B cell (primary cell): ENCODE measurements around the gene ITPKC. TPM values are rescaled to one million over a fixed set of nuclear protein-coding genes. Genes with fewer than 3 reads are reported as not detected.
A peak's percentile ranks its signal among the peaks of the same experiment; 100 is the strongest.

Source experiments
- ATAC-seq: fragments of 200-7000 bp; cut with Tn5 transposase; one replicate; pipeline ENCODE4 v1.10.0; 2021; ENCODE audit warnings: low read depth, mild to moderate bottlenecking, moderate number of reproducible peaks, moderate library complexity
- CTCF ChIA-PET: fragments of 350-600 bp; sonication (Branson Sonifier 250); formaldehyde crosslinking; loops from one replicate; lab custom pipeline; 2021; ENCODE audit warnings: antibody characterized with exemption, inconsistent platforms; lab: Charles Lee
- POLR2A ChIA-PET: fragments of 350-600 bp; sonication (Branson Sonifier 250); formaldehyde crosslinking; loops from one replicate; lab custom pipeline; 2021; ENCODE audit warnings: antibody characterized with exemption; lab: Charles Lee
- DNase-seq: peaks from one replicate; pipeline ENCODE4 v3.0.0; 2013
- H2AFZ ChIP-seq: 2 replicates; pipeline ENCODE4 v1.6.1; 2012; ENCODE audit warnings: mild to moderate bottlenecking, low read depth, low read length; ENCODE audit not compliant: insufficient read depth, poor library complexity, severe bottlenecking
- H3K27ac ChIP-seq, 2 donors: 1 replicate in 1 of 2; 2 replicates in 1 of 2; pipeline ENCODE4 v1.5.1; 2012 to 2013; ENCODE audit warnings: low read length in 2 of 2, mild to moderate bottlenecking in 2 of 2, moderate library complexity in 1 of 2
- H3K27me3 ChIP-seq, 4 experiments: fragments of 200-600 bp in 1 of 4; sonication (generic) in 1 of 4; replicated peaks in 1 of 4; 1 replicate in 2 of 4; 2 replicates in 2 of 4; pipeline versions ENCODE4 v1.6.1 to v1.7.0; 2013 to 2016; ENCODE audit warnings: low read length in 3 of 4, mild to moderate bottlenecking in 2 of 4, mixed read lengths in 1 of 4, moderate library complexity in 1 of 4; ENCODE audit not compliant: insufficient read depth in 4 of 4, control insufficient read depth in 3 of 4; ENCODE audit errors: control extremely low read depth in 1 of 4
- H3K36me3 ChIP-seq, 2 experiments: replicated peaks in 1 of 2; 1 replicate in 1 of 2; 2 replicates in 1 of 2; pipeline versions ENCODE4 v1.6.1 to v1.7.1; 2013; ENCODE audit warnings: low read length in 1 of 2; ENCODE audit not compliant: insufficient read depth in 2 of 2, control insufficient read depth in 1 of 2; ENCODE audit errors: control extremely low read depth in 1 of 2, extremely low read depth in 1 of 2
- H3K4me1 ChIP-seq, 2 donors: fragments of 200-600 bp in 1 of 2; sonication (generic) in 1 of 2; 1 replicate in 1 of 2; 2 replicates in 1 of 2; pipeline versions ENCODE4 v1.5.1 to v1.6.1; 2013 to 2017; ENCODE audit warnings: low read length in 2 of 2; ENCODE audit not compliant: control insufficient read depth in 2 of 2, insufficient read depth in 2 of 2
- H3K4me2 ChIP-seq: replicated peaks from 2 replicates; pipeline ENCODE3; 2012; ENCODE audit warnings: mild to moderate bottlenecking, low read depth, low read length; ENCODE audit not compliant: poor library complexity, severe bottlenecking
- H3K4me3 ChIP-seq, 5 experiments: fragments of 200-600 bp in 1 of 5; sonication (generic) in 1 of 5; 1 replicate in 3 of 5; 2 replicates in 2 of 5; pipeline versions ENCODE4 v1.5.1 to v1.7.0; 2011 to 2016; ENCODE audit warnings: low read length in 4 of 5, mild to moderate bottlenecking in 4 of 5, low read depth in 2 of 5, control low read depth in 1 of 5, moderate library complexity in 1 of 5; ENCODE audit not compliant: insufficient read depth in 1 of 5; ENCODE audit errors: control extremely low read depth in 1 of 5, extremely low read depth in 1 of 5
- H3K79me2 ChIP-seq: fragments of 200-600 bp; sonication (generic); one replicate; pipeline ENCODE4 v1.6.0; 2016; ENCODE audit warnings: low read length; ENCODE audit not compliant: control insufficient read depth, insufficient read depth
- H3K9ac ChIP-seq: fragments of 200-600 bp; sonication (generic); 2 replicates; pipeline ENCODE4 v1.6.1; 2017; ENCODE audit warnings: mild to moderate bottlenecking, low read length, moderate library complexity
- H3K9me3 ChIP-seq, 3 donors: one replicate each; pipeline versions ENCODE4 v1.6.1 to v1.7.1; 2013; ENCODE audit warnings: low read length in 2 of 3; ENCODE audit not compliant: control insufficient read depth in 2 of 3, insufficient read depth in 1 of 3; ENCODE audit errors: control extremely low read depth in 1 of 3
- H4K20me1 ChIP-seq: 2 replicates; pipeline ENCODE4 v1.6.0; 2012; ENCODE audit warnings: mild to moderate bottlenecking, low read length; ENCODE audit not compliant: insufficient read depth, control insufficient read depth, poor library complexity, severe bottlenecking
- H3K27ac Mint-ChIP-seq: one replicate; pipeline ENCODE4 v1.8.0; 2021; ENCODE audit warnings: mixed read lengths
- H3K27me3 Mint-ChIP-seq: one replicate; pipeline ENCODE4 v1.8.0; 2021; ENCODE audit warnings: mixed read lengths
- H3K4me1 Mint-ChIP-seq: one replicate; pipeline ENCODE4 v1.8.0; 2021; ENCODE audit warnings: mixed read lengths
- H3K4me3 Mint-ChIP-seq: one replicate; pipeline ENCODE4 v1.8.0; 2021; ENCODE audit warnings: mixed read lengths
- H3K9me3 Mint-ChIP-seq: one replicate; pipeline ENCODE4 v1.8.0; 2022; ENCODE audit warnings: mixed read lengths; ENCODE audit not compliant: insufficient read depth
- EZH2 ChIP-seq: IDR thresholded peaks from 2 replicates; pipeline ENCODE4 v1.6.1; 2012; ENCODE audit warnings: borderline replicate concordance, low read depth, mild to moderate bottlenecking, moderate library complexity, low read length; ENCODE audit not compliant: insufficient read depth, poor library complexity, severe bottlenecking
- WGBS: methylation state at CpG from one replicate; pipeline ENCODE4 v1.1.5; 2013; ENCODE audit warnings: missing lambda C conversion rate; ENCODE audit not compliant: insufficient coverage; 5-methylcytosine and 5-hydroxymethylcytosine counted together
- intact Hi-C: fragments of 100-400 bp; cut with micrococcal nuclease; formaldehyde crosslinking; loops from one replicate; pipeline ENCODE4 v1.10.0; 2022
- polyA plus RNA-seq: library from polyadenylated mRNA; depleted of rRNA; stranded (reverse); fragments of >200 nt; gene quantifications from 2 replicates; pipeline ENCODE4 v1.2.3, GENCODE V29; 2012
- total RNA-seq, 2 donors: library from RNA; stranded (reverse); fragments of 120-200 nt in 1 of 2; gene quantifications; 1 replicate in 1 of 2; 2 replicates in 1 of 2; pipeline versions ENCODE4 v1.2.3 to v1.2.4, GENCODE V29; 2013 to 2022
- TF ChIP-seq, protein P1 (sequence below): fragments of 200-600 bp; IDR thresholded peaks from one replicate; pipeline ENCODE4 v1.8.0; 2022; ENCODE audit warnings: antibody characterized with exemption, mild to moderate bottlenecking

ITPKC gene
- total and polyA plus RNA-seq, 2 donors (not counting 1 experiment from before 2014, with no cell fraction given) = 8.7 to 16.0 TPM

DNA sequence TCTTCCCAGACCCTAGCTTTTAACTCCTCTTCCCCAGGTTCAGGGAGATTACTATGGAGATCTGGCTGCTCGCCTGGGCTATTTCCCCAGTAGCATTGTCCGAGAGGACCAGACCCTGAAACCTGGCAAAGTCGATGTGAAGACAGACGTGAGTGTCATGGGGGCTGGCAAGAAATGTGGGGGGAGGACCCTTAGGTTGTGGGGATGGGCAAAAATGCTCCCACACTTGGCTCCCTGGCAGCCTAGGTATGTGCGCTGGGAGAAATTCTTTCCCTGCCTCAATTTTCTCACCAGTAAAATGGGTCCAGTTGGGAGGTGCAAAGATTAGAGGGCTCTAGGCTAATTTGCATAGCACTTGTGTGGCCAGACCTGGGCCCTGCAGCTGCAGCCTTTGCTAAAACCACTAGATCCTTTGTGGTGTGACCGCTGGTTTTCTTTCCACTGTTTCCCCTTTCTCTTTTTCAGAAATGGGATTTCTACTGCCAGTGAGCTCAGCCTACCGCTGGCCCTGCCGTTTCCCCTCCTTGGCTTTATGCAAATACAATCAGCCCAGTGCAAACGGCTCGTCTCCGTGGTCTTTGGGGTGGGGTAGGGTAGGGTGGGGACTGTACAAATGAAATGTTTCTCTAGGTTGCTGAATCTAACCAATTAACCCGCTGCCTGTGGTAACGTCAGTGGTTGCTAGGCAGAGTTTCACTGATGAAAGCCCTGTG is 60.2 kb downstream of the ITPKC start:
- H3K4me3 Mint-ChIP-seq = peak overlapping the region; percentile 99
- H3K27me3 ChIP-seq = no peaks in the 10 kb centered on the region
- ATAC-seq = peak; percentile 61
- WGBS = 4% methylated on average over 13 of the region's 13 CpGs
- intact Hi-C loops = loop anchor here (1.0 to 5.0 kb wide), 6 partner anchors 23 to 1365 kb away; partner anchors contain the start of genes ACTMAP, COQ8B, PLEKHG2 and SERTAD3
- peaks cover 38% of the 10 kb centered on the region for H3K79me2 ChIP-seq
- peak overlapping the region; percentile 97 to 99 for H3K27ac ChIP-seq
- peak overlapping the region; percentile 67 to 100 (median 87) for H3K4me3 ChIP-seq
- H3K9me3 Mint-ChIP-seq = no peaks in the 10 kb centered on the region
- H3K36me3 ChIP-seq = peaks cover 0 to 13% of the 10 kb centered on the region in 2 experiments
- peaks cover 0 to 5% (median 0%) of the 10 kb centered on the region in 3 donors for H3K9me3 ChIP-seq
- H2AFZ ChIP-seq = no peak overlapping the region
- ChIA-PET CTCF (interaction anchor here (0.9 to 5.2 kb wide), 14 partner anchors 9 to 486 kb away, joined by 3 to 48 read pairs (median 7); partner anchors contain the start of genes ACTMAP, COQ8B, EGLN2 and ITPKC), POLR2A (interaction anchor here (0.6 to 4.6 kb wide), 22 partner anchors 10 to 1637 kb away, joined by 3 to 99 read pairs (median 6); partner anchors contain the start of genes ACTMAP, COQ8B, EGLN2 and HNRNPUL1)
- H3K27ac Mint-ChIP-seq = peak overlapping the region; percentile 99
- peaks cover 50 to 66% of the 10 kb centered on the region in 2 donors for H3K4me1 ChIP-seq
- H4K20me1 ChIP-seq = peaks cover 25% of the 10 kb centered on the region
- peak; percentile 97 for DNase-seq
- peaks cover 63% of the 10 kb centered on the region for H3K4me1 Mint-ChIP-seq
- peak overlapping the region; percentile 89 for H3K4me2 ChIP-seq
- H3K9ac ChIP-seq = peak overlapping the region; percentile 95
- no peaks in the 10 kb centered on the region for H3K27me3 Mint-ChIP-seq
- TF ChIP-seq, protein P1, sequence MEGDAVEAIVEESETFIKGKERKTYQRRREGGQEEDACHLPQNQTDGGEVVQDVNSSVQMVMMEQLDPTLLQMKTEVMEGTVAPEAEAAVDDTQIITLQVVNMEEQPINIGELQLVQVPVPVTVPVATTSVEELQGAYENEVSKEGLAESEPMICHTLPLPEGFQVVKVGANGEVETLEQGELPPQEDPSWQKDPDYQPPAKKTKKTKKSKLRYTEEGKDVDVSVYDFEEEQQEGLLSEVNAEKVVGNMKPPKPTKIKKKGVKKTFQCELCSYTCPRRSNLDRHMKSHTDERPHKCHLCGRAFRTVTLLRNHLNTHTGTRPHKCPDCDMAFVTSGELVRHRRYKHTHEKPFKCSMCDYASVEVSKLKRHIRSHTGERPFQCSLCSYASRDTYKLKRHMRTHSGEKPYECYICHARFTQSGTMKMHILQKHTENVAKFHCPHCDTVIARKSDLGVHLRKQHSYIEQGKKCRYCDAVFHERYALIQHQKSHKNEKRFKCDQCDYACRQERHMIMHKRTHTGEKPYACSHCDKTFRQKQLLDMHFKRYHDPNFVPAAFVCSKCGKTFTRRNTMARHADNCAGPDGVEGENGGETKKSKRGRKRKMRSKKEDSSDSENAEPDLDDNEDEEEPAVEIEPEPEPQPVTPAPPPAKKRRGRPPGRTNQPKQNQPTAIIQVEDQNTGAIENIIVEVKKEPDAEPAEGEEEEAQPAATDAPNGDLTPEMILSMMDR = no peak
- no peak for TF ChIP-seq EZH2
